MCF 10A (cell line): ENCODE data around the gene WDR27. TPM values are rescaled to one million over a fixed set of nuclear protein-coding genes. Genes with fewer than 3 reads are reported as not detected.

Experiments
- BruUV-seq: library from RNA; stranded (reverse); fragments of 400-500 nt; replicated peaks from 2 replicates; lab custom pipeline; 2021; lab: Mats Ljungman, UMichigan
- CTCF ChIA-PET: fragments of 300-600 bp; sonication (Branson Sonifier 250); formaldehyde crosslinking; extraction: SDS; loops from one replicate; lab custom pipeline; 2021; ENCODE audit warnings: antibody characterized with exemption, inconsistent platforms; lab: Yijun Ruan, JAX
- POLR2A ChIA-PET: fragments of 300-600, 350-650 bp; sonication (Branson Sonifier 250); formaldehyde crosslinking; extraction: SDS; loops from one replicate; lab custom pipeline; 2020; ENCODE audit warnings: antibody characterized with exemption, inconsistent platforms; lab: Yijun Ruan, JAX
- DNase-seq: peaks from one replicate; pipeline ENCODE4 v3.0.0-alpha.2; 2018; ENCODE audit not compliant: unreplicated experiment
- H3K27ac Mint-ChIP-seq: one replicate; pipeline ENCODE4 v1.8.0; 2022; ENCODE audit warnings: mild to moderate bottlenecking, low read depth, mixed read lengths; ENCODE audit not compliant: unreplicated experiment
- H3K27me3 Mint-ChIP-seq: one replicate; pipeline ENCODE4 v1.8.0; 2022; ENCODE audit warnings: mixed read lengths; ENCODE audit not compliant: insufficient read depth, unreplicated experiment
- H3K36me3 Mint-ChIP-seq: one replicate; pipeline ENCODE4 v1.8.0; 2022; ENCODE audit warnings: mild to moderate bottlenecking, moderate library complexity, mixed read lengths; ENCODE audit not compliant: insufficient read depth, unreplicated experiment
- H3K4me1 Mint-ChIP-seq: one replicate; pipeline ENCODE4 v1.8.0; 2022; ENCODE audit warnings: mixed read lengths; ENCODE audit not compliant: insufficient read depth, unreplicated experiment
- H3K4me3 Mint-ChIP-seq: one replicate; pipeline ENCODE4 v1.8.0; 2022; ENCODE audit warnings: mild to moderate bottlenecking, moderate library complexity, mixed read lengths; ENCODE audit not compliant: unreplicated experiment
- H3K9me3 Mint-ChIP-seq: one replicate; pipeline ENCODE4 v1.8.0; 2022; ENCODE audit warnings: mixed read lengths; ENCODE audit not compliant: unreplicated experiment
- CTCF ChIP-seq: fragments of 200-600 bp; IDR thresholded peaks from one replicate; pipeline ENCODE4 v1.8.0; 2022; ENCODE audit warnings: antibody characterized with exemption, mild to moderate bottlenecking; ENCODE audit not compliant: unreplicated experiment
- intact Hi-C: fragments of 100-400 bp; cut with micrococcal nuclease; formaldehyde crosslinking; loops from 2 replicates; pipeline ENCODE4 v1.14.1; 2022
- total RNA-seq: library from RNA; stranded (reverse); gene quantifications from 2 replicates; pipeline ENCODE4 v1.2.3, GENCODE V29; 2022

Gene WDR27
- total RNA-seq, 1 experiment from 2014 or later: 80.6 TPM

GRCh38 chr6:169653691-169654090, 48.1 kb downstream of the WDR27 start:
- no peak for TF ChIP-seq CTCF
- peaks cover 37% of the 10 kb centered on the region for H3K36me3 Mint-ChIP-seq
- no peaks in the 10 kb centered on the region for H3K27me3 Mint-ChIP-seq
- POLR2A ChIA-PET: no interaction called here
- H3K4me3 Mint-ChIP-seq: peak overlapping the region; percentile 88
- BruUV-seq: no TSS peak
- H3K9me3 Mint-ChIP-seq: no peaks in the 10 kb centered on the region
- no peaks in the 10 kb centered on the region for H3K4me1 Mint-ChIP-seq
- no peak for DNase-seq
- H3K27ac Mint-ChIP-seq: no peak overlapping the region
- CTCF ChIA-PET: interaction anchor here (0.6 to 1.2 kb wide), 2 partner anchors 39 to 697 kb away, joined by 3 read pairs; no protein-coding TSS in a partner anchor
- intact Hi-C loops: loop anchor here (1.0 kb wide), 1 partner anchor 49 kb away; the partner anchor contains the start of genes C6orf120 and WDR27

DNA sequence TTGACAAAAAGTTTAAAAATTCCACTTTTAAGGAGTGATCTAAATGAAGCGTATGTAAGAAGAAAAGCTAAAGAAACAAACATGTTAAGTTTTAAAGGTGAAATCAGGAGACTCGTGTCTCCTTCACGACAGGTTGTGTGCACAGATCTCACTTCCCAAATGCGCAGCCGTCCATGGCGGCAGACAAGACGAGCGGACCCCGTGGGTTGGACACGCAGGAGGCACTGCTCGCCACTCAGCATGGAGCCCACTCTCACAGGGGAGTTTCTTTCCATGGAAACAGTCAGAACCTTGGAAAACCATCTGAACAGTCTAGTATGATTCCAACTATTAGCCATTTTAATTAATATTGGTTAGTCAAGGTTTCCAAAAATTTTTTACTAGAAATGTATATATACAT, 48.9 kb downstream of the WDR27 start:
- no peaks in the 10 kb centered on the region for H3K27me3 Mint-ChIP-seq
- intact Hi-C loops: no loop called here
- H3K4me1 Mint-ChIP-seq: no peaks in the 10 kb centered on the region
- no peak for TF ChIP-seq CTCF
- H3K27ac Mint-ChIP-seq: no peak overlapping the region
- no peak for DNase-seq
- peaks cover 29% of the 10 kb centered on the region for H3K36me3 Mint-ChIP-seq
- BruUV-seq: no TSS peak
- H3K4me3 Mint-ChIP-seq: no peak overlapping the region
- ChIA-PET POLR2A (no interaction called here), CTCF (no interaction called here)
- no peaks in the 10 kb centered on the region for H3K9me3 Mint-ChIP-seq

DNA sequence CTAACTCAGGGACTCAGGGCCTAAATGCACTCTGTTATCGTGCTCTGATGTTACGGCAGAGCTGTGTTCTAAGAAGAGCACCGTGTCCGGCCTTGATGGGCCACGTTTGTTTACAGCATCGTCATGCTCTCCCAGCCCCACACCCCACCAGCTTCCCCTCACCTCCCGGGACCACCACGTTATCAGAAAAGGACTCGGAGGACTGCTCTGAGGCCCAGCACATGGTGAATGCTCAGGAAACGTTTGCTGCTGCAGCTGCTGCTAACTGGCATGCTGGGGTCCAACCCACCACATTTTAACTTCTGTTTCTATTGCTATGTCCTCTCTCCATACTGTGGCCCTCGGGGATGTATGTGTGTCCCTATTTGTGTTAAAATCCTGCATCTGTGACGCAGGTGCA, 50.3 kb downstream of the WDR27 start:
- Mint-ChIP-seq H3K4me1 (no peaks in the 10 kb centered on the region), H3K27ac (no peak overlapping the region), H3K9me3 (no peaks in the 10 kb centered on the region), H3K27me3 (no peaks in the 10 kb centered on the region), H3K36me3 (peaks cover 21% of the 10 kb centered on the region), H3K4me3 (no peak overlapping the region)
- TF ChIP-seq CTCF: no peak
- CTCF ChIA-PET: no interaction called here
- DNase-seq: no peak
- BruUV-seq: no TSS peak
- intact Hi-C loops: no loop called here
- POLR2A ChIA-PET: no interaction called here

DNA sequence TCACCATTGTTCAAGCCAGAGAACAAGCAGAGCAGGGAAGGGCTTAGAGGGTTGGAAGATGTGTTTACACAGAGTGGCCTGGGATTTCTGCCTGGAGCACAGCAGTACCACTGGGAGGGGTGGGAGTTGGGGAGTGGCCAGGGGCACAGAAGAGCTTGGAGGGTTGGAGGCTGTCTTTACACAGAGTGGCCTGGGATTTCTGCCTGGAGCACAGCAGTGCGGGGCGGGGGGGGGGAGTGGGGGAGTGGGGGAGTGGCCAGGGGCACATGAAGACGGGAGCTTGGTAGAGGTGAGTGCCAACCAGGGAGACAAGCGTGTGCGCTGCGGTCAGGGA, 50.9 kb downstream of the WDR27 start:
- no TSS peak for BruUV-seq
- Mint-ChIP-seq H3K36me3 (peaks cover 15% of the 10 kb centered on the region), H3K9me3 (no peaks in the 10 kb centered on the region), H3K27ac (no peak overlapping the region), H3K4me1 (no peaks in the 10 kb centered on the region), H3K4me3 (no peak overlapping the region), H3K27me3 (no peaks in the 10 kb centered on the region)
- CTCF ChIA-PET: no interaction called here
- no peak for DNase-seq
- POLR2A ChIA-PET: no interaction called here
- TF ChIP-seq CTCF: no peak
- intact Hi-C loops: no loop called here
